ENCODE results near the gene KMT2E.

DNA sequence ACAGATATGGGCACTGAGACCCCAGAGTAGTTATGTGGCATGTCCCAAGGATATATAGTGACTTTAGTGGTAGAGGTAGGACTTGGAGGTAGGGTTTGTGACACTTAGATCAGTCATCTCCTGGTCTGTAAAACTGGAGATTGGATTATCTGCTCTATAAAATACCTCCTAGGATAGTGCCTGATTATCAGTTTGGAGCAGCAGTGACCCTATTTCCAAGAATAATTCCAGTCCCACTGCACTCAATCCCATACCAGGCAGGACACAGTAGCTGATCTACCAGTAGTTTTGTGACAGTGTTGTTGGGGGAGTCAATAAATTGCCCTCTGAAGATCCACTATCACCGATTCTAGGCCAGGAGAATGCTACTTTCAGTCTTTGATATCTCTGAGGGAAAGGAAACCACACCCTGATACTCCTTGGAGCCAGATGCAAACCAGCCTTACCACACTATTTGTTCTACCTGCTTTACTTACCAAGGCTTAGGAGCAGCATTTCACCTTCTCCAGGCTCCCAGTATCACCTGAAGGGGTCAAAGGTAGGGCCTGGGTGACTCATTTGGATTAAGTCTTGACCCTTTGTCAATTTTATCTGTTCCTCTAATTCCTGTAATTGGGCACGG is 30.6 kb downstream of the KMT2E start:
- TF ChIP-seq EZH2phosphoT487 (IDR thresholded peaks at IDR 0.05; ENCODE audit: insufficient read depth, low read depth) (no peak), EZH2 (IDR thresholded peaks at IDR 0.05; ENCODE audit: insufficient read depth, poor library complexity, severe bottlenecking) (no peak)

Data from GM23248 (cell line).